NCI-H1048 (cell line): ENCODE results near the gene SEMG1.

Source experiments
- DNase-seq: peaks from one replicate; lab custom pipeline; 2025; lab: John Stamatoyannopoulos, UW

Gene SEMG1

GRCh38 chr20:45206725-45207124 is at the start of gene SEMG1:
TSS of gene SEMG1 (plus strand) at chr20:45207033. CDS start at chr20:45207054, 21 bp downstream.
- DNase-seq, result no peak

GRCh38 chr20:45157962-45158361 is 48.9 kb upstream of the SEMG1 start:
- no peak for DNase-seq

GRCh38 chr20:45163083-45163803 is 43.6 kb upstream of the SEMG1 start:
- DNase-seq, result no peak

- DNase-seq, result no peak
Observed at GRCh38 chr20:45164906-45165305, 41.9 kb upstream of the SEMG1 start.

- no peak for DNase-seq
Observed at GRCh38 chr20:45173522-45173921, 33.3 kb upstream of the SEMG1 start.

GRCh38 chr20:45174434-45175364 is 32.1 kb upstream of the SEMG1 start, which contains the start of gene PI3:
TSS of gene PI3 (plus strand) at chr20:45174902. CDS start at chr20:45174923, 21 bp downstream.
- DNase-seq, result no peak

GRCh38 chr20:45176526-45177267 is 30.1 kb upstream of the SEMG1 start:
- peak; percentile 46 for DNase-seq

GRCh38 chr20:45179166-45179565 is 27.7 kb upstream of the SEMG1 start:
- DNase-seq, result no peak

- no peak for DNase-seq
Observed at GRCh38 chr20:45181639-45182038, 25.2 kb upstream of the SEMG1 start.

GRCh38 chr20:45183084-45183483 is 23.7 kb upstream of the SEMG1 start:
- DNase-seq, result no peak

GRCh38 chr20:45187693-45188092 is 19.1 kb upstream of the SEMG1 start:
- no peak for DNase-seq

GRCh38 chr20:45189067-45189609 is 17.7 kb upstream of the SEMG1 start:
- DNase-seq, result no peak

GRCh38 chr20:45189861-45190260 is 17.0 kb upstream of the SEMG1 start:
- no peak for DNase-seq

- no peak for DNase-seq
Observed at GRCh38 chr20:45191926-45192325, 14.9 kb upstream of the SEMG1 start.

- no peak for DNase-seq
Observed at GRCh38 chr20:45193331-45193730, 13.5 kb upstream of the SEMG1 start.

GRCh38 chr20:45209924-45210323 is 3.1 kb downstream of the SEMG1 start:
- no peak for DNase-seq

GRCh38 chr20:45211569-45212474 is 5.0 kb downstream of the SEMG1 start:
- no peak for DNase-seq

- DNase-seq, result no peak
Observed at GRCh38 chr20:45212836-45213235, 6.0 kb downstream of the SEMG1 start.

GRCh38 chr20:45218124-45218523 is 11.3 kb downstream of the SEMG1 start:
- no peak for DNase-seq

GRCh38 chr20:45218636-45219035 is 11.8 kb downstream of the SEMG1 start:
- no peak for DNase-seq

- DNase-seq, result no peak
Observed at GRCh38 chr20:45221076-45221475, 14.2 kb downstream of the SEMG1 start, which contains the start of gene SEMG2. TSS of gene SEMG2 (plus strand) at chr20:45221373. CDS start at chr20:45221390, 17 bp downstream.
